OCI-LY1 (cell line): Measurements from ENCODE around the gene CXCR6.

Experiments used
- H2AFZ ChIP-seq: fragments of 200-600 bp; sonication (generic), shearing (Covaris generic); 2 replicates; pipeline ENCODE4 v1.6.0; 2014; ENCODE audit warnings: antibody characterized with exemption, mild to moderate bottlenecking, low read length
- H3F3A ChIP-seq: fragments of 200-600 bp; sonication (generic), shearing (Covaris generic); 2 replicates; pipeline ENCODE4 v1.6.0; 2014; ENCODE audit warnings: mild to moderate bottlenecking, antibody characterized with exemption, low read length, moderate library complexity; ENCODE audit not compliant: insufficient read depth
- H3K27ac ChIP-seq: fragments of 200-600 bp; sonication (generic); 2 replicates; pipeline ENCODE4 v1.5.1; 2014; ENCODE audit warnings: low read length, mixed run types, mild to moderate bottlenecking, low read depth; ENCODE audit not compliant: poor library complexity, severe bottlenecking
- H3K27me3 ChIP-seq: fragments of 200-600 bp; sonication (generic); 2 replicates; pipeline ENCODE4 v1.6.0; 2014; ENCODE audit warnings: antibody characterized with exemption, mild to moderate bottlenecking, low read length, moderate library complexity; ENCODE audit not compliant: insufficient read depth
- H3K36me3 ChIP-seq: fragments of 200-600 bp; sonication (generic); 2 replicates; pipeline ENCODE4 v1.6.1; 2014; ENCODE audit warnings: mild to moderate bottlenecking, antibody characterized with exemption, low read length, moderate library complexity, mixed read lengths; ENCODE audit not compliant: insufficient read depth
- H3K4me1 ChIP-seq: fragments of 200-600 bp; sonication (generic); 2 replicates; pipeline ENCODE4 v1.5.1; 2014; ENCODE audit warnings: mild to moderate bottlenecking, low read length, moderate library complexity; ENCODE audit not compliant: insufficient read depth, severe bottlenecking
- H3K4me2 ChIP-seq: fragments of 200-600 bp; sonication (generic), shearing (Covaris generic); 2 replicates; pipeline ENCODE4 v1.6.1; 2014; ENCODE audit warnings: low read length
- H3K4me3 ChIP-seq: fragments of 200-600 bp; sonication (generic); 2 replicates; pipeline ENCODE4 v1.5.1; 2014; ENCODE audit warnings: low read length, low read depth, mild to moderate bottlenecking, mixed read lengths; ENCODE audit not compliant: poor library complexity, severe bottlenecking
- H3K79me2 ChIP-seq: fragments of 200-600 bp; shearing (Covaris generic); 2 replicates; pipeline ENCODE4 v1.6.1; 2016; ENCODE audit warnings: mixed run types, low read length, mixed read lengths; ENCODE audit not compliant: insufficient read depth
- H3K9ac ChIP-seq: fragments of 200-600 bp; sonication (generic), shearing (Covaris generic); 2 replicates; pipeline ENCODE4 v1.6.1; 2014; ENCODE audit warnings: mild to moderate bottlenecking, low read length, mixed read lengths
- H3K9me2 ChIP-seq: fragments of 200-600 bp; sonication (generic), shearing (Covaris generic); 2 replicates; pipeline ENCODE4 v1.6.1; 2014; ENCODE audit warnings: low read depth, mild to moderate bottlenecking, low read length, mixed read lengths
- H3K9me3 ChIP-seq: fragments of 200-600 bp; shearing (Covaris generic); 2 replicates; pipeline ENCODE4 v1.6.1; 2014; ENCODE audit warnings: low read length, mixed read lengths
- H4K20me1 ChIP-seq: fragments of 200-600 bp; sonication (generic), shearing (Covaris generic); 2 replicates; pipeline ENCODE4 v1.6.0; 2016; ENCODE audit warnings: mild to moderate bottlenecking, low read length; ENCODE audit not compliant: insufficient read depth
- EZH2 ChIP-seq: fragments of 200-600 bp; sonication (generic), shearing (Covaris generic); IDR thresholded peaks from 2 replicates; pipeline ENCODE4 v1.8.0; 2017; ENCODE audit warnings: borderline replicate concordance, mixed run types, mild to moderate bottlenecking, antibody characterized with exemption, low read length, moderate library complexity, mixed read lengths
- TF ChIP-seq, protein P1 (sequence below): fragments of 200-600 bp; sonication (generic), shearing (Covaris generic); IDR thresholded peaks from 2 replicates; pipeline ENCODE4 v1.5.1; 2017; ENCODE audit warnings: mild to moderate bottlenecking, antibody characterized with exemption, low read length, moderate library complexity, mixed read lengths

The CXCR6 gene

DNA sequence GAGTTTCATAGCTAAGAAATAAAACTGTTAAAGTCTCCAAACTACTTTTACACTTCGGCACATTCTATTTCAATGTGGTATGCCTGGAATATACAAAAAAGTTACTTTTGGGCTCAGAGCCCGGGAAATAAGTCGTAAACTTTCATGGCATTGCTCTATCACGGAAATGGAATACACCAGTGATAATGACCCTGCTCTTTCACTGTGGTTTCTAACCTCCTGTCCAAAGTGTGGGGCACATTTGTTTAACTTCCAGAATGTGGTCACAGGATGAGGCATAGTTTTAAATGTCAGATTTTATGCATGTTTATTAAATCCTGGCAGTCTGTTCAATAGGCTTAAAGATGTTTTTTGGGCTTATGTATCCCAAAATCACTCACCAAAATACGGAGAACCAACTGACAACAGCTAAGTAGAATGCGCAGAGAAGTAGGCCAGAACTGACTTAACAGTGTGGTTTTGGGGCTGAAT lies 5.1 kb downstream of the CXCR6 start:
- TF ChIP-seq EZH2: no peak
- TF ChIP-seq, protein P1, sequence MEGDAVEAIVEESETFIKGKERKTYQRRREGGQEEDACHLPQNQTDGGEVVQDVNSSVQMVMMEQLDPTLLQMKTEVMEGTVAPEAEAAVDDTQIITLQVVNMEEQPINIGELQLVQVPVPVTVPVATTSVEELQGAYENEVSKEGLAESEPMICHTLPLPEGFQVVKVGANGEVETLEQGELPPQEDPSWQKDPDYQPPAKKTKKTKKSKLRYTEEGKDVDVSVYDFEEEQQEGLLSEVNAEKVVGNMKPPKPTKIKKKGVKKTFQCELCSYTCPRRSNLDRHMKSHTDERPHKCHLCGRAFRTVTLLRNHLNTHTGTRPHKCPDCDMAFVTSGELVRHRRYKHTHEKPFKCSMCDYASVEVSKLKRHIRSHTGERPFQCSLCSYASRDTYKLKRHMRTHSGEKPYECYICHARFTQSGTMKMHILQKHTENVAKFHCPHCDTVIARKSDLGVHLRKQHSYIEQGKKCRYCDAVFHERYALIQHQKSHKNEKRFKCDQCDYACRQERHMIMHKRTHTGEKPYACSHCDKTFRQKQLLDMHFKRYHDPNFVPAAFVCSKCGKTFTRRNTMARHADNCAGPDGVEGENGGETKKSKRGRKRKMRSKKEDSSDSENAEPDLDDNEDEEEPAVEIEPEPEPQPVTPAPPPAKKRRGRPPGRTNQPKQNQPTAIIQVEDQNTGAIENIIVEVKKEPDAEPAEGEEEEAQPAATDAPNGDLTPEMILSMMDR: no peak
- Histone ChIP-seq H3K4me1 (no peaks in the 10 kb centered on the region), H3K9me3 (no peaks in the 10 kb centered on the region), H3K9me2 (no peaks in the 10 kb centered on the region), H4K20me1 (no peaks in the 10 kb centered on the region), H3K9ac (no peak overlapping the region), H3K79me2 (no peaks in the 10 kb centered on the region), H3K4me3 (no peak overlapping the region), H3K27ac (no peak overlapping the region), H3F3A (no peaks in the 10 kb centered on the region), H2AFZ (no peak overlapping the region), H3K36me3 (peaks cover 78% of the 10 kb centered on the region), H3K27me3 (no peaks in the 10 kb centered on the region), H3K4me2 (no peak overlapping the region)

DNA sequence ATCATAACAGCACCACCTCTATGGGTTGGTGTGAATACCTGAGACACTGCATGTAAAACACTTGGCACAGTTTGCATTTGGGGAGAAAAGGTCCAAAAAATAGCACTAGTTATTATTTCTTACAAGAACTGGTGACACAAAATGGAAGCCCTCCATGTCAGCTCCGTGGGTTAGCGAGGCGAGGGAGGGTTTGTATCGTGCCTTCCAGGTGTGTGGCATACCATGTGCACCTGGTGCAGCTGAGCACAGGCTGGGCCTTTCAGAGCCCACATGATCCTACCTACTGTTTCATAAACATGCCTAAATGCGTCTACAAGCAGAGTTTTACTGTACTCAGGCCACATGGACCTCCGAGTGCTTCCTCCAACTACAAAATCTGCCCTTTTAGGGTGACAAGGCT lies 5.6 kb downstream of the CXCR6 start:
- Histone ChIP-seq H3K4me1 (no peaks in the 10 kb centered on the region), H3K9ac (no peak overlapping the region), H3K4me2 (no peak overlapping the region), H3K9me2 (no peaks in the 10 kb centered on the region), H3K79me2 (no peaks in the 10 kb centered on the region), H3K9me3 (no peaks in the 10 kb centered on the region), H3K4me3 (no peak overlapping the region), H2AFZ (no peak overlapping the region), H4K20me1 (no peaks in the 10 kb centered on the region), H3K36me3 (peaks cover 83% of the 10 kb centered on the region), H3F3A (no peaks in the 10 kb centered on the region), H3K27me3 (no peaks in the 10 kb centered on the region), H3K27ac (no peak overlapping the region)
- no peak for TF ChIP-seq EZH2
- TF ChIP-seq, protein P1: no peak

DNA sequence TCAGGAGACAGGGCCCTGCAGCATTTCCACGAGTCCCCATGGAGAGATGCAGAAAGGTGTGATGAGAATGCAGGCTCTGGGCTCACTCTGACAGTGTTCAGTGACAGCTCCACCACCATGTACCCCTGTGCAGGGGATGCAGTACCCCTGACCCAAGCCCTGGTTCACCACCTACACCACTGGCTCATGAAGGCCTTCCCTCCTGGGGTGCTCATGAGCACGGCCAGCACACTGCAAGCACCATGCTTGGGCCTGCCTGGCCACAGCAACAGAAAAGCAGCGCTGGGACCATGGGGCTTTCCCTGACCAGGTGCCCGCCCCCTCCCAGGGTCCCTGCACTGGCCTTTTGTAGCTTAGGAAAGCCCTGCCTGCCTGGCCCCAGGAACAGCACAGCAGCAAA lies 6.2 kb downstream of the CXCR6 start:
- H3K9me2 ChIP-seq: no peaks in the 10 kb centered on the region
- TF ChIP-seq, protein P1: no peak
- TF ChIP-seq EZH2: no peak
- no peak overlapping the region for H3K4me2 ChIP-seq
- no peaks in the 10 kb centered on the region for H4K20me1 ChIP-seq
- no peaks in the 10 kb centered on the region for H3K79me2 ChIP-seq
- H3F3A ChIP-seq: no peaks in the 10 kb centered on the region
- H3K27ac ChIP-seq: no peak overlapping the region
- H3K9ac ChIP-seq: no peak overlapping the region
- no peaks in the 10 kb centered on the region for H3K9me3 ChIP-seq
- no peaks in the 10 kb centered on the region for H3K4me1 ChIP-seq
- H3K4me3 ChIP-seq: no peak overlapping the region
- H2AFZ ChIP-seq: no peak overlapping the region
- H3K27me3 ChIP-seq: no peaks in the 10 kb centered on the region
- H3K36me3 ChIP-seq: peaks cover 88% of the 10 kb centered on the region
